Stimulated activated CD4-positive, alpha-beta T cell treated with anti-CD3 and anti-CD28 coated beads, Interleukin-12 subunit alpha, Interleukin-12 subunit beta, amount 100 ng/mL, for 24 hours (primary cell): ENCODE measurements around the gene DYNC1I2.

Source experiments
- DNase-seq, 2 experiments: peaks; one replicate each; pipeline ENCODE4 v3.0.0-alpha.2; 2020; ENCODE audit warnings: low read depth in 2 of 2

DYNC1I2 gene

GRCh38 chr2:171778515-171778914, 91.2 kb downstream of the DYNC1I2 start:
- no peak for DNase-seq

DNA sequence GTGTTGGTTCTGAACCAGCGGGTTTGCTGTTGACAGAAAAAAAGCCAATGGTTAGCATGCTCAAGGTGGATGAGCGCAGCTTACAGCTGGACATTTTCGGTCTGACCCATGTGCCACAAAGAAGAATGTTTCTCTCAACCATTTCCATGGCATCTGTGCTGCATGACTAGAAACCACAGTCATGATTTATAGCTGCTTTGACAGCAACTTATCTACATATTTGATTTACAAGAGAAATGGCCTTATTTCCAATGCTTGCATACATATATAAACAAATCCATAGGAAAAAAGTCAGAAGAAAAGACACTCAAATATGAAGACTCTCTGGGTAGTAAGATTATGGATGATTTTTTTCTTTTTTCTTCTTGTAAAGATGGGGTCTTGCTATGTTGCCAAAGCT, 98.2 kb downstream of the DYNC1I2 start:
- DNase-seq, result no peak

DNA sequence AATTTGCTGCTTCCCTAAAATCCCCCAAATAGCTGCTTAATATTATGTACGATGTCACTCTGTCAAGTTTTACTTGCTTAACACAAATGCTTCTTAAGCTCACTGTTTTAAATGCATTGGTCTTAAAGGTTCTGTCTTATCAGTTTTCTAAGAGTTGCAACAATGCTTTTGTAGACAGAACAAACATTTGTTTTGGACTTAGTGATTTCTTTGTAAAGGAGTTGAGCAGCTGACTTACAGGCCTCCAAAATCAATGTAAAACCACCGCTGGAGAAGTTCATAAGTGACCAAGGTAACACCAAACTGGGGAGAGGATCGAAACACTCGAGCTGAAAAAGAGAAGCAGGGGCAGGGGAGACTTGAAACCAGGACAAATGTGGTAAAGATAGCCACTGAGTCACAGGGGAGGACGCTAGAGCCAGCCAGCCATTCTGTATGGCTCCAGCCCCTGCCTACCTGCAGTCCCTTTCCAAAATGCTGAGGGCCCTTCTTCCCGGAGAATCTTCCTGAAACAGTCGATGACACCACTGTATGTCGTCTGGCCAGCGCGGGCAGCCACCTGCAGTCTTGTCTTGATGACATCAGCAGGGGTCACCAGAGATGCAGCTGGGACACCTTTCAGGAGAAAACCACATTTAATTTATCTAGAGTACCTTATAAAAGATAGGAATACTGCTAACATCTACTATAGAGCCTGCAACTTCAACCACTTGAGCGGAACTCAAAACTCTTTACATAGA, 100.2 kb downstream of the DYNC1I2 start:
- DNase-seq, result no peak

GRCh38 chr2:171788316-171788993, 101.2 kb downstream of the DYNC1I2 start:
- DNase-seq, result no peak

- no peak for DNase-seq
Observed at GRCh38 chr2:171789956-171790355, 102.7 kb downstream of the DYNC1I2 start.

- no peak for DNase-seq
Observed at GRCh38 chr2:171791361-171791760, 104.1 kb downstream of the DYNC1I2 start.

DNA sequence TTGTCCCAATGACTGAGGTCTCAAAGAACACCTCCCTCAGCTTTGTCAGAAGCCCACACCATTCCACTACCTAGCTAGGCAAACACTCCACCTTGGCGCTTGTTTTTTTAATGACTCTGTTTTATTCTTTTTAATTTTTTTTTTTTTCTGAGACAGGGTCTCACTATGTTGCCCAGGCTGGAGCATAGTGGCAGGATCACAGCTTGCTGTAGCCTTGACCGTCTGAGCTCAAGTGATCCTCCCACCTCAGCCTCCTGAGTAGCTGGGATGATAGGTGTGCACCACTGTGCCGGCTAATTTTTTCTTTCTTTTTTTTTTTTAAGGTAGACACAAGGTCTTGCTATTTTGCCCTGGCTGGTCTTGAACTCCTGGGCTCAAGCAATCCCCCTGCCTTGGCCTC, 104.9 kb downstream of the DYNC1I2 start:
- DNase-seq, result no peak

DNA sequence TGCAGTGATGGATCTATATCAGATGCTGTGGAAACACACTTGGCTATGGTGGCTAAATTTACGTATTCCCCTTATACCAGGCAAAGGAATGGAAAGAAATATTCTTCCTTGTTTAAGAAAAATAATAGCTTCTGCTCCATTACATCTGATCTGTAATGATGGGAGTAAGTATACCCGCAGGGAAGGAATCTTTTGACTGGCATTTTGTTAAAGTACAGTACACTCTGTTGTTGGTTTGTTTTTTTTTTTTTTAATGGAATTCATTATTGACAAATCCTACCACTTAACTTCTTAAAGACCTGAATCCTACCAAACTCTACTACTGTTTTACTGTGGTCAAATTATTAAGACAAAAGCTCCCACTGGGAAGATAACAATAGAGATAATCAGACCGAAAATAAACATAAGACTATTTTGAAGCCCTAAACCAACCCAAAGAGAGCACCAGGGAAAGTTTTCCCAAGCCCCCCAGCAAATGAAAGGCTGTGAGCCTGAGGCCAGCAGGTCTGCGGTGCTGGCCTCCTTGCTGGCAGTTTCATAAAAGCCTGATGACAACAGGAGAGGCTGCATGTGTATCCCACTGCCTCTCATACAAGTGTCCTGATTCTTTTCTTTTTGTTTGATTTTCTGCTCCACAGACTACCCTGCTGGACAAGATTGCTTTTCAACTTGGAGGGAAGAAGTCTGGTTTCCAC, 105.8 kb downstream of the DYNC1I2 start:
- no peak for DNase-seq

GRCh38 chr2:171793691-171794678, 106.7 kb downstream of the DYNC1I2 start:
- no peak for DNase-seq

DNA sequence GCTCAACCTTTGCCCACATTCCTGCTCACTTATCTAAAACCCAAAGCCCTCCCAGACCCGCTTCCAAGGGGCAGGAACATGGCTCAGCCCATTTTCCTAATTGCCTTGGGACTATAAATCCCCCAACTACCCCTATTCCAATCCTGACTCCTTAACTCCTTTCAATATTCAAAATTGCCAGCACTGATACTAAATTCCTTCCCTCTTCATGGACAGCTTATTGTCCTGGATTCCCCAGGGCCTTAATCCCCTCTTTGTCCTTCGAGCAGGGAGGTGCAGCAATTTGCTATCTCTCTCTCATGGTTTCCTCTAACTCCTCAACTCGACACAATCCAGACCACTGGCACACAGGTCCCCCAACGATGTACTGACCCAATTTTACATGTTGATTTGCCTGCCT, 107.6 kb downstream of the DYNC1I2 start:
- DNase-seq, result no peak
